Hepatocyte (in vitro differentiated cells): ENCODE data around the gene ALDH1A2. TPM values are rescaled to one million over a fixed set of nuclear protein-coding genes. Genes with fewer than 3 reads are reported as not detected.

Experiments used
- DNase-seq: peaks from one replicate; pipeline ENCODE4 v3.0.0-alpha.2; 2016; ENCODE audit warnings: low spot score
- H2AFZ ChIP-seq: fragments of 200-600 bp; sonication (generic); 2 replicates; pipeline ENCODE4 v1.6.0; 2016; ENCODE audit warnings: antibody characterized with exemption, mild to moderate bottlenecking
- H3K27ac ChIP-seq: fragments of 200-600 bp; sonication (generic); 2 replicates; pipeline ENCODE4 v1.5.1; 2016; ENCODE audit warnings: mild to moderate bottlenecking
- H3K27me3 ChIP-seq: fragments of 200-600 bp; sonication (generic); 2 replicates; pipeline ENCODE4 v1.6.1; 2016
- H3K36me3 ChIP-seq: fragments of 200-600 bp; sonication (generic); replicated peaks from 2 replicates; pipeline ENCODE4 v1.5.1; 2016; ENCODE audit warnings: low read depth; ENCODE audit not compliant: insufficient read depth
- H3K4me1 ChIP-seq: fragments of 200-600 bp; sonication (generic); 2 replicates; pipeline ENCODE4 v1.5.1; 2016; ENCODE audit warnings: mild to moderate bottlenecking, moderate library complexity; ENCODE audit not compliant: insufficient read depth
- H3K4me2 ChIP-seq: fragments of 200-600 bp; sonication (generic); 2 replicates; pipeline ENCODE4 v1.6.0; 2016
- H3K4me3 ChIP-seq: fragments of 200-600 bp; sonication (generic); 2 replicates; pipeline ENCODE4 v1.5.1; 2016; ENCODE audit warnings: mild to moderate bottlenecking
- H3K79me2 ChIP-seq: fragments of 200-600 bp; sonication (generic); 2 replicates; pipeline ENCODE4 v1.6.0; 2017; ENCODE audit warnings: mild to moderate bottlenecking
- H3K9me2 ChIP-seq: fragments of 200-600 bp; sonication (generic); replicated peaks from 2 replicates; pipeline ENCODE4 v1.6.0; 2017; ENCODE audit warnings: mild to moderate bottlenecking; ENCODE audit not compliant: insufficient read depth
- H3K9me3 ChIP-seq: fragments of 200-600 bp; sonication (generic); 2 replicates; pipeline ENCODE4 v1.5.1; 2016; ENCODE audit warnings: low read depth, mild to moderate bottlenecking
- H4K20me1 ChIP-seq: fragments of 200-600 bp; sonication (generic); 2 replicates; pipeline ENCODE4 v1.6.0; 2016; ENCODE audit warnings: mild to moderate bottlenecking; ENCODE audit not compliant: insufficient read depth, poor library complexity, severe bottlenecking
- CTCF ChIP-seq: fragments of 200-600 bp; sonication (generic); IDR thresholded peaks from 2 replicates; pipeline ENCODE4 v1.5.1; 2016; ENCODE audit warnings: antibody characterized with exemption, mild to moderate bottlenecking; ENCODE audit not compliant: poor library complexity
- EZH2 ChIP-seq: fragments of 200-600 bp; sonication (generic); IDR thresholded peaks from 2 replicates; pipeline ENCODE4 v1.6.1; 2016; ENCODE audit warnings: antibody characterized with exemption, mild to moderate bottlenecking, borderline replicate concordance
- EZH2phosphoT487 ChIP-seq: fragments of 200-600 bp; sonication (generic); IDR thresholded peaks from one replicate; pipeline ENCODE4 v1.6.1; 2018; ENCODE audit warnings: antibody characterized with exemption, mild to moderate bottlenecking, low read depth, moderate library complexity; ENCODE audit not compliant: unreplicated experiment, severe bottlenecking
- WGBS: methylation state at CpG from one replicate; pipeline ENCODE4 v1.1.6; 2016; ENCODE audit warnings: low lambda C conversion rate; ENCODE audit errors: missing lambda C conversion rate; 5-methylcytosine and 5-hydroxymethylcytosine counted together
- polyA plus RNA-seq: library from polyadenylated mRNA; unstranded; fragments of >200 nt; fragmentation: Nextera tagmentation; extraction: Ambion mirVana; gene quantifications from 2 replicates; pipeline ENCODE4 v1.2.1, GENCODE V29; 2016
- total RNA-seq: library from RNA; depleted of rRNA; stranded (reverse); fragments of >200 nt; gene quantifications from 2 replicates; pipeline ENCODE4 v1.2.3, GENCODE V29; 2014

Gene ALDH1A2
- total and polyA plus RNA-seq, 2 experiments from 2014 or later: 3.0 to 7.3 TPM

- no peak overlapping the region for H3K27ac ChIP-seq
- no peaks in the 10 kb centered on the region for H3K4me1 ChIP-seq
- H3K9me3 ChIP-seq: no peaks in the 10 kb centered on the region
- H3K27me3 ChIP-seq: no peaks in the 10 kb centered on the region
- no peaks in the 10 kb centered on the region for H4K20me1 ChIP-seq
- H3K4me3 ChIP-seq: no peak overlapping the region
- TF ChIP-seq EZH2phosphoT487: no peak
- TF ChIP-seq EZH2: no peak
- no peak for TF ChIP-seq CTCF
- no peak for DNase-seq
- 87% methylated on average over 2 of the region's 2 CpGs for WGBS
- H2AFZ ChIP-seq: no peak overlapping the region
- H3K9me2 ChIP-seq: no peaks in the 10 kb centered on the region
- H3K79me2 ChIP-seq: no peaks in the 10 kb centered on the region
- H3K4me2 ChIP-seq: no peak overlapping the region
- H3K36me3 ChIP-seq: no peaks in the 10 kb centered on the region
Measured at GRCh38 chr15:58108117-58108516, 42.6 kb upstream of the ALDH1A2 start.

- Histone ChIP-seq H3K4me3 (no peak overlapping the region), H4K20me1 (no peaks in the 10 kb centered on the region), H3K36me3 (no peaks in the 10 kb centered on the region), H3K9me3 (no peaks in the 10 kb centered on the region), H3K9me2 (no peaks in the 10 kb centered on the region), H3K4me2 (no peak overlapping the region), H3K79me2 (no peaks in the 10 kb centered on the region), H3K27ac (no peak overlapping the region), H3K27me3 (peaks cover 3% of the 10 kb centered on the region), H3K4me1 (no peaks in the 10 kb centered on the region), H2AFZ (no peak overlapping the region)
- DNase-seq: no peak
- TF ChIP-seq EZH2 (no peak), CTCF (no peak), EZH2phosphoT487 (no peak)
Measured at GRCh38 chr15:58103482-58103881, 38.0 kb upstream of the ALDH1A2 start.

- Histone ChIP-seq H3K4me2 (no peak overlapping the region), H3K9me3 (no peaks in the 10 kb centered on the region), H3K79me2 (no peaks in the 10 kb centered on the region), H2AFZ (no peak overlapping the region), H3K4me3 (no peak overlapping the region), H3K9me2 (no peaks in the 10 kb centered on the region), H3K27me3 (peaks cover 3% of the 10 kb centered on the region), H3K4me1 (no peaks in the 10 kb centered on the region), H3K27ac (no peak overlapping the region), H4K20me1 (no peaks in the 10 kb centered on the region), H3K36me3 (no peaks in the 10 kb centered on the region)
- no peak for TF ChIP-seq CTCF
- no peak for TF ChIP-seq EZH2
- DNase-seq: no peak
- WGBS: 90% methylated on average over 6 of the region's 6 CpGs
Measured at GRCh38 chr15:58096529-58097084, 31.1 kb upstream of the ALDH1A2 start.

- Histone ChIP-seq H2AFZ (no peak overlapping the region), H3K4me2 (no peak overlapping the region), H4K20me1 (no peaks in the 10 kb centered on the region), H3K27me3 (no peaks in the 10 kb centered on the region), H3K79me2 (no peaks in the 10 kb centered on the region), H3K9me2 (no peaks in the 10 kb centered on the region), H3K4me3 (no peak overlapping the region), H3K4me1 (no peaks in the 10 kb centered on the region), H3K27ac (no peak overlapping the region), H3K36me3 (no peaks in the 10 kb centered on the region), H3K9me3 (no peaks in the 10 kb centered on the region)
- 73% methylated on average over 2 of the region's 2 CpGs for WGBS
- TF ChIP-seq CTCF (no peak), EZH2 (no peak), EZH2phosphoT487 (no peak)
- no peak for DNase-seq
Measured at GRCh38 chr15:58095415-58095814, 29.9 kb upstream of the ALDH1A2 start.
